WTC11 (cell line): ENCODE results near the gene FOXD3. TPM values are rescaled to one million over a fixed set of nuclear protein-coding genes. Genes with fewer than 3 reads are reported as not detected.

ENCODE experiments used
- ATAC-seq: fragments of 200-7000 bp; cut with Tn5 transposase; 2 replicates; pipeline ENCODE4 v1.10.0; 2021; ENCODE audit warnings: mild to moderate bottlenecking, moderate library complexity
- CTCF ChIA-PET: fragments of 300-600 bp; sonication (Branson Sonifier 250); formaldehyde crosslinking; loops from one replicate; lab custom pipeline; 2021; ENCODE audit warnings: antibody characterized with exemption; lab: Charles Lee
- POLR2A ChIA-PET: fragments of 350-600 bp; sonication (Branson Sonifier 250); formaldehyde crosslinking; loops from one replicate; lab custom pipeline; 2021; ENCODE audit warnings: antibody characterized with exemption; lab: Charles Lee
- DNase-seq: peaks from one replicate; pipeline ENCODE4 v3.0.0; 2021; ENCODE audit warnings: low spot score
- H3K27ac Mint-ChIP-seq: 2 replicates; pipeline ENCODE4 v1.8.0; 2021; ENCODE audit warnings: mixed read lengths
- H3K27me3 Mint-ChIP-seq: 2 replicates; pipeline ENCODE4 v1.8.0; 2021; ENCODE audit warnings: low read depth, mild to moderate bottlenecking, moderate library complexity, mixed read lengths
- H3K36me3 Mint-ChIP-seq: 2 replicates; pipeline ENCODE4 v1.8.0; 2021; ENCODE audit warnings: mixed read lengths
- H3K4me1 Mint-ChIP-seq: 2 replicates; pipeline ENCODE4 v1.8.0; 2022; ENCODE audit warnings: mixed read lengths
- H3K4me3 Mint-ChIP-seq: 2 replicates; pipeline ENCODE4 v1.8.0; 2021; ENCODE audit warnings: mild to moderate bottlenecking, moderate library complexity, mixed read lengths
- H3K9me3 Mint-ChIP-seq: 2 replicates; pipeline ENCODE4 v1.8.0; 2021; ENCODE audit warnings: mixed read lengths
- ATF1 ChIP-seq: sonication (generic); formaldehyde crosslinking; IDR thresholded peaks from 2 replicates; pipeline ENCODE4 v1.8.1; 2023; ENCODE audit warnings: mild to moderate bottlenecking, moderate library complexity, missing genetic modification reagents
- E2F4 ChIP-seq: sonication (generic); formaldehyde crosslinking; IDR thresholded peaks from 2 replicates; pipeline ENCODE4 v1.8.1; 2022; ENCODE audit warnings: low read depth, mild to moderate bottlenecking, moderate library complexity, missing genetic modification reagents, borderline replicate concordance
- ELF4 ChIP-seq: sonication (generic); formaldehyde crosslinking; IDR thresholded peaks from 2 replicates; pipeline ENCODE4 v1.8.1; 2022; ENCODE audit warnings: low read depth, mild to moderate bottlenecking, moderate library complexity, missing genetic modification reagents
- FOXK1 ChIP-seq: sonication (generic); formaldehyde crosslinking; IDR thresholded peaks from 2 replicates; pipeline ENCODE4 v1.8.0; 2022; ENCODE audit warnings: mild to moderate bottlenecking, moderate library complexity, missing genetic modification reagents
- NFATC4 ChIP-seq: fragments of 250-450 bp; sonication (Bioruptor Pico); IDR thresholded peaks from 2 replicates; pipeline ENCODE4 v1.9.0; 2021; ENCODE audit warnings: mild to moderate bottlenecking
- ZNF138 ChIP-seq: sonication (generic); formaldehyde crosslinking; conservative IDR thresholded peaks from 2 replicates; pipeline ENCODE4 v1.8.1; 2022; ENCODE audit warnings: mild to moderate bottlenecking, moderate library complexity, missing genetic modification reagents
- ZNF232 ChIP-seq: sonication (generic); formaldehyde crosslinking; IDR thresholded peaks from 2 replicates; pipeline ENCODE4 v1.8.0; 2022; ENCODE audit warnings: mild to moderate bottlenecking, missing genetic modification reagents
- ZNF281 ChIP-seq: sonication (generic); formaldehyde crosslinking; IDR thresholded peaks from 2 replicates; pipeline ENCODE4 v1.8.0; 2023; ENCODE audit warnings: mild to moderate bottlenecking, missing genetic modification reagents
- ZNF317 ChIP-seq: sonication (generic); formaldehyde crosslinking; IDR thresholded peaks from 2 replicates; pipeline ENCODE4 v1.8.1; 2023; ENCODE audit warnings: low read depth, mild to moderate bottlenecking, moderate library complexity, missing genetic modification reagents, borderline replicate concordance
- ZNF396 ChIP-seq: fragments of 250-450 bp; sonication (Bioruptor Pico); IDR thresholded peaks from 2 replicates; pipeline ENCODE4 v1.8.0; 2021; ENCODE audit warnings: mild to moderate bottlenecking, moderate library complexity, borderline replicate concordance
- ZNF671 ChIP-seq: fragments of 250-450 bp; sonication (Bioruptor Pico); IDR thresholded peaks from 2 replicates; pipeline ENCODE4 v1.8.0; 2021; ENCODE audit warnings: mild to moderate bottlenecking
- total RNA-seq: library from RNA; stranded (reverse); gene quantifications from 3 replicates; pipeline ENCODE4 v1.2.3, GENCODE V29; 2021
- TF ChIP-seq, protein P1 (sequence below): sonication (generic); formaldehyde crosslinking; conservative IDR thresholded peaks from 2 replicates; pipeline ENCODE4 v1.8.1; 2022; ENCODE audit warnings: mild to moderate bottlenecking, missing genetic modification reagents
- TF ChIP-seq, protein P2 (sequence below): sonication (generic); formaldehyde crosslinking; IDR thresholded peaks from 2 replicates; pipeline ENCODE4 v1.8.0; 2023; ENCODE audit warnings: missing genetic modification reagents, mild to moderate bottlenecking, borderline replicate concordance
- TF ChIP-seq, protein P3 (sequence below): sonication (generic); formaldehyde crosslinking; IDR thresholded peaks from 2 replicates; pipeline ENCODE4 v1.8.1; 2022; ENCODE audit warnings: low read depth, missing genetic modification reagents, borderline replicate concordance
- TF ChIP-seq, protein P4 (sequence below): sonication (generic); formaldehyde crosslinking; IDR thresholded peaks from 2 replicates; pipeline ENCODE4 v1.8.0; 2022; ENCODE audit warnings: mild to moderate bottlenecking, missing genetic modification reagents

FOXD3 gene
- total RNA-seq, 1 experiment from 2014 or later = 27.5 TPM

GRCh38 chr1:63307196-63307794, 15.1 kb upstream of the FOXD3 start (continued):
- TF ChIP-seq, protein P1, sequence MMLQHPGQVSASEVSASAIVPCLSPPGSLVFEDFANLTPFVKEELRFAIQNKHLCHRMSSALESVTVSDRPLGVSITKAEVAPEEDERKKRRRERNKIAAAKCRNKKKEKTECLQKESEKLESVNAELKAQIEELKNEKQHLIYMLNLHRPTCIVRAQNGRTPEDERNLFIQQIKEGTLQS (CRISPR knock-in tag) = no peak
- TF ChIP-seq FOXK1 (no peak), ELF4 (CRISPR knock-in tag) (no peak), ZNF138 (CRISPR knock-in tag) (no peak), ZNF396 (CRISPR knock-in tag) (no peak)
- TF ChIP-seq, protein P2, sequence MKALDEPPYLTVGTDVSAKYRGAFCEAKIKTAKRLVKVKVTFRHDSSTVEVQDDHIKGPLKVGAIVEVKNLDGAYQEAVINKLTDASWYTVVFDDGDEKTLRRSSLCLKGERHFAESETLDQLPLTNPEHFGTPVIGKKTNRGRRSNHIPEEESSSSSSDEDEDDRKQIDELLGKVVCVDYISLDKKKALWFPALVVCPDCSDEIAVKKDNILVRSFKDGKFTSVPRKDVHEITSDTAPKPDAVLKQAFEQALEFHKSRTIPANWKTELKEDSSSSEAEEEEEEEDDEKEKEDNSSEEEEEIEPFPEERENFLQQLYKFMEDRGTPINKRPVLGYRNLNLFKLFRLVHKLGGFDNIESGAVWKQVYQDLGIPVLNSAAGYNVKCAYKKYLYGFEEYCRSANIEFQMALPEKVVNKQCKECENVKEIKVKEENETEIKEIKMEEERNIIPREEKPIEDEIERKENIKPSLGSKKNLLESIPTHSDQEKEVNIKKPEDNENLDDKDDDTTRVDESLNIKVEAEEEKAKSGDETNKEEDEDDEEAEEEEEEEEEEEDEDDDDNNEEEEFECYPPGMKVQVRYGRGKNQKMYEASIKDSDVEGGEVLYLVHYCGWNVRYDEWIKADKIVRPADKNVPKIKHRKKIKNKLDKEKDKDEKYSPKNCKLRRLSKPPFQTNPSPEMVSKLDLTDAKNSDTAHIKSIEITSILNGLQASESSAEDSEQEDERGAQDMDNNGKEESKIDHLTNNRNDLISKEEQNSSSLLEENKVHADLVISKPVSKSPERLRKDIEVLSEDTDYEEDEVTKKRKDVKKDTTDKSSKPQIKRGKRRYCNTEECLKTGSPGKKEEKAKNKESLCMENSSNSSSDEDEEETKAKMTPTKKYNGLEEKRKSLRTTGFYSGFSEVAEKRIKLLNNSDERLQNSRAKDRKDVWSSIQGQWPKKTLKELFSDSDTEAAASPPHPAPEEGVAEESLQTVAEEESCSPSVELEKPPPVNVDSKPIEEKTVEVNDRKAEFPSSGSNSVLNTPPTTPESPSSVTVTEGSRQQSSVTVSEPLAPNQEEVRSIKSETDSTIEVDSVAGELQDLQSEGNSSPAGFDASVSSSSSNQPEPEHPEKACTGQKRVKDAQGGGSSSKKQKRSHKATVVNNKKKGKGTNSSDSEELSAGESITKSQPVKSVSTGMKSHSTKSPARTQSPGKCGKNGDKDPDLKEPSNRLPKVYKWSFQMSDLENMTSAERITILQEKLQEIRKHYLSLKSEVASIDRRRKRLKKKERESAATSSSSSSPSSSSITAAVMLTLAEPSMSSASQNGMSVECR (CRISPR knock-in tag) = no peak

DNA sequence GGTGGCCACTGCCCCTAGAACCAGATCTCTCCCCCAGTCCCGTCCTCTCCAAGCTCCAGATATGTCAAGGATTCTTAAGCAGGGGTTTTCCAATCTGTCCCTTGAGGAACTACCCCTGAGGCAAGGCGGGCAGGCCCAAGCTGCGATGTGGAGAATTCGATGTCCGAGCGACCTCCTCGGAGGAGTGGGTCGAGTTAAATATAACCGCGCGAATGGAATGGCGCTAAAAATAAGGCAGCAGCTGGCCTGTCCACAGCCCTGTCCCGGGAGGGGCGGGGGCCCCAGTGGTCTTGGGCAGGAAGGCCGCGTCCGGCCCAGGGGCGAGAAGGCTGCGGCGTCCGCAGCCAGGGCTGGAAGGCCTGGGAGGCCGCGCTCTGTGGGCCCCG, 5.8 kb upstream of the FOXD3 start:
- Mint-ChIP-seq H3K4me3 (peak overlapping the region; percentile 54), H3K27me3 (peaks cover 27% of the 10 kb centered on the region), H3K4me1 (peaks cover 48% of the 10 kb centered on the region), H3K27ac (no peak overlapping the region), H3K36me3 (no peaks in the 10 kb centered on the region)
- POLR2A ChIA-PET = interaction anchor here (0.6 to 1.6 kb wide), 2 partner anchors 10 to 13 kb away, joined by 3 to 5 read pairs; no protein-coding TSS in a partner anchor
- DNase-seq (no peak), ATAC-seq (no peak)
- TF ChIP-seq ATF1 (CRISPR knock-in tag) = no peak
- no peak for TF ChIP-seq ZNF281
- TF ChIP-seq, protein P3, sequence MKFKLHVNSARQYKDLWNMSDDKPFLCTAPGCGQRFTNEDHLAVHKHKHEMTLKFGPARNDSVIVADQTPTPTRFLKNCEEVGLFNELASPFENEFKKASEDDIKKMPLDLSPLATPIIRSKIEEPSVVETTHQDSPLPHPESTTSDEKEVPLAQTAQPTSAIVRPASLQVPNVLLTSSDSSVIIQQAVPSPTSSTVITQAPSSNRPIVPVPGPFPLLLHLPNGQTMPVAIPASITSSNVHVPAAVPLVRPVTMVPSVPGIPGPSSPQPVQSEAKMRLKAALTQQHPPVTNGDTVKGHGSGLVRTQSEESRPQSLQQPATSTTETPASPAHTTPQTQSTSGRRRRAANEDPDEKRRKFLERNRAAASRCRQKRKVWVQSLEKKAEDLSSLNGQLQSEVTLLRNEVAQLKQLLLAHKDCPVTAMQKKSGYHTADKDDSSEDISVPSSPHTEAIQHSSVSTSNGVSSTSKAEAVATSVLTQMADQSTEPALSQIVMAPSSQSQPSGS = no peak
- TF ChIP-seq, all 79 proteins: peak for 0
- H3K9me3 Mint-ChIP-seq = no peaks in the 10 kb centered on the region
- CTCF ChIA-PET = interaction anchor here (0.6 to 2.2 kb wide), 18 partner anchors 10 to 222 kb away, joined by 3 to 22 read pairs (median 4); no protein-coding TSS in a partner anchor

DNA sequence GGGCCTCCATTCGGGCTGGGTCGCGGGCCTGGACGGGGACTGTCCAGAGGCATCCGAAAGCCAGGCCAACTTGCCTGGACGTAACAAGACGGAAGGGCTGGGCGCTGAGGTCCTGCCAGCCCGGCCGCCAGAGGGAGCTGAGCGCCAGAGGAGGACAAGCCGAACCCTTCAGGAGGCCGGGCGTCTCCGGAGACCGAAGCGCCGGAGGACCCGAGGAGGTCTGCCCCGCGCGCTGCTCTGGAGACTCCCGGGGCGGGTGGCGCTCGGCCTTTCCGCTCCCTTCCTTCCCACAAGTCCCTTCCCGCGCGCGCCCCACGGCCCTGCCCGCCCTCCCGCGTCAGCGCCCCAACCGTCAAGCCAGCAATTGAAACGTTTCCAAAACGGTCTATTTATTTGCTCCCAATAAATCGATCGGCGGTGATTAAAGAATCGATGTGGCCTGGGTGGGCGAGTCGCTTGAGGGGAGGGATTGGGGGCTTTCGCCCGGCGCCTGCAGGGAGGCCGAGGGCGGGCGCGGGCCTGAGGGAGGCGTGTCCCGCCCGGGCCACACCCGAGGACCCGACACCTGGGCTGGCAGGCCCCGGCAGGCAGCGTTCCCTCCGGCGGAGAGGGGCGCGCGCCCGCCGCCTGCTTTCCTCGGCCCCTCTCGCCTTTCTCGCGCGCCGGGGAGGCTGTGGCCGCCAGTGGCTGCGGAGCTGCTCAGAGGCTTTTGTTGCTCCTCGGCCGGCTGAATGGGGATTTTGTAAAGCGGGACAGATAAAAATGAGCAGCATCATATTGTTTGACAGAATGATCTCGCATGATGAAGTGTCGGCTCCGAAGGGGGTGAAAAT, 5.2 kb upstream of the FOXD3 start:
- DNase-seq = peak; percentile 96
- ChIA-PET CTCF (interaction anchor here (0.6 to 2.2 kb wide), 19 partner anchors 9 to 312 kb away, joined by 3 to 22 read pairs (median 5); no protein-coding TSS in a partner anchor), POLR2A (interaction anchor here (0.6 to 1.6 kb wide), 3 partner anchors 9 to 13 kb away, joined by 3 to 5 read pairs (median 3); no protein-coding TSS in a partner anchor)
- Mint-ChIP-seq H3K4me3 (peak overlapping the region; percentile 94), H3K4me1 (peaks cover 48% of the 10 kb centered on the region), H3K27me3 (peaks cover 27% of the 10 kb centered on the region), H3K9me3 (no peaks in the 10 kb centered on the region), H3K36me3 (no peaks in the 10 kb centered on the region), H3K27ac (peak overlapping the region; percentile 84)
- ATAC-seq = peak; percentile 74
- TF ChIP-seq ZNF232 (CRISPR knock-in tag) (peak; percentile 29; the same call in 1 of the 2 replicates), ZNF317 (CRISPR knock-in tag) (no peak), NFATC4 (CRISPR knock-in tag) (peak; percentile 26; the same call in 1 of the 2 replicates), ZNF281 (peak; percentile 47; the same call in 1 of the 2 replicates), ZNF671 (peak; percentile 37; the same call in 1 of the 2 replicates), E2F4 (no peak)
- TF ChIP-seq, protein P4, sequence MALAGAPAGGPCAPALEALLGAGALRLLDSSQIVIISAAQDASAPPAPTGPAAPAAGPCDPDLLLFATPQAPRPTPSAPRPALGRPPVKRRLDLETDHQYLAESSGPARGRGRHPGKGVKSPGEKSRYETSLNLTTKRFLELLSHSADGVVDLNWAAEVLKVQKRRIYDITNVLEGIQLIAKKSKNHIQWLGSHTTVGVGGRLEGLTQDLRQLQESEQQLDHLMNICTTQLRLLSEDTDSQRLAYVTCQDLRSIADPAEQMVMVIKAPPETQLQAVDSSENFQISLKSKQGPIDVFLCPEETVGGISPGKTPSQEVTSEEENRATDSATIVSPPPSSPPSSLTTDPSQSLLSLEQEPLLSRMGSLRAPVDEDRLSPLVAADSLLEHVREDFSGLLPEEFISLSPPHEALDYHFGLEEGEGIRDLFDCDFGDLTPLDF (CRISPR knock-in tag) = no peak
